Left hindlimb (tissue), 1 donor: ENCODE results near the gene ADD1.

Source experiments
- DNase-seq: peaks from one replicate; pipeline ENCODE4 v3.0.0-alpha.2; 2018

The ADD1 gene

GRCh38 chr4:2861631-2862436 lies 18.2 kb downstream of the ADD1 start:
- DNase-seq, result no peak

- DNase-seq, result no peak
Measured at GRCh38 chr4:2862528-2862927, 18.9 kb downstream of the ADD1 start.

GRCh38 chr4:2863649-2864048 lies 20.0 kb downstream of the ADD1 start:
- DNase-seq, result no peak

GRCh38 chr4:2865196-2865780 lies 21.6 kb downstream of the ADD1 start:
- no peak for DNase-seq

- DNase-seq, result no peak
Measured at GRCh38 chr4:2866160-2866861, 22.7 kb downstream of the ADD1 start.

GRCh38 chr4:2866891-2867290 lies 23.2 kb downstream of the ADD1 start:
- DNase-seq, result no peak

GRCh38 chr4:2867758-2868491 lies 24.3 kb downstream of the ADD1 start:
- peak; percentile 42 for DNase-seq

GRCh38 chr4:2868877-2869487 lies 25.3 kb downstream of the ADD1 start:
- no peak for DNase-seq

GRCh38 chr4:2869659-2870058 lies 26.0 kb downstream of the ADD1 start:
- DNase-seq, result no peak

- DNase-seq, result no peak
Measured at GRCh38 chr4:2870082-2870481, 26.4 kb downstream of the ADD1 start.

- DNase-seq, result no peak
Measured at GRCh38 chr4:2871466-2871865, 27.8 kb downstream of the ADD1 start.

- no peak for DNase-seq
Measured at GRCh38 chr4:2871911-2872310, 28.3 kb downstream of the ADD1 start.

GRCh38 chr4:2873329-2873728 lies 29.7 kb downstream of the ADD1 start:
- no peak for DNase-seq

- DNase-seq, result no peak
Measured at GRCh38 chr4:2874861-2875260, 31.2 kb downstream of the ADD1 start.

- DNase-seq, result no peak
Measured at GRCh38 chr4:2875556-2875955, 31.9 kb downstream of the ADD1 start.

GRCh38 chr4:2878346-2878745 lies 34.7 kb downstream of the ADD1 start:
- DNase-seq, result no peak

- no peak for DNase-seq
Measured at GRCh38 chr4:2879026-2879425, 35.4 kb downstream of the ADD1 start.

- no peak for DNase-seq
Measured at GRCh38 chr4:2881431-2881830, 37.8 kb downstream of the ADD1 start.

- no peak for DNase-seq
Measured at GRCh38 chr4:2882341-2882740, 38.7 kb downstream of the ADD1 start.

GRCh38 chr4:2886161-2886560 lies 42.5 kb downstream of the ADD1 start:
- DNase-seq, result no peak

GRCh38 chr4:2886622-2887021 lies 43.0 kb downstream of the ADD1 start:
- DNase-seq, result no peak

- no peak for DNase-seq
Measured at GRCh38 chr4:2887343-2887742, 43.7 kb downstream of the ADD1 start.

- DNase-seq, result peak; percentile 41
Measured at GRCh38 chr4:2888886-2889285, 45.2 kb downstream of the ADD1 start.
